ENCODE data around the gene AOPEP. TPM values are rescaled to one million over a fixed set of nuclear protein-coding genes. Genes with fewer than 3 reads are reported as not detected.

Gene AOPEP
- total and polyA plus RNA-seq, 4 donors = 29.0 to 121 (median 60.0) TPM

GRCh38 chr9:95073042-95073607 is 346.6 kb downstream of the AOPEP start:
- ATAC-seq (ENCODE audit: insufficient read depth, low FRiP score) = no peak

GRCh38 chr9:95073918-95074317 is 347.4 kb downstream of the AOPEP start:
- no peak for ATAC-seq (ENCODE audit: insufficient read depth, low FRiP score)

More at GRCh38 chr9:95073042-95073607, 346.6 kb downstream of the AOPEP start:
- no peaks in the 10 kb centered on the region for H3K27me3 ChIP-seq (ENCODE audit: control insufficient read depth in 3 of 3, insufficient read depth in 3 of 3, low read length in 2 of 3)
- peaks cover 0 to 16% (median 8%) of the 10 kb centered on the region in 4 donors for H3K36me3 ChIP-seq (ENCODE audit: control insufficient read depth in 4 of 4, insufficient read depth in 4 of 4, low read length in 4 of 4)
- no peak overlapping the region for H3K4me3 ChIP-seq
- 89 to 93% methylated on average over 18 of the region's 18 CpGs for WGBS, 2 donors
- H3K4me1 ChIP-seq (ENCODE audit: control insufficient read depth in 5 of 5, insufficient read depth in 5 of 5, low read length in 5 of 5) = peaks cover 6 to 25% (median 21%) of the 10 kb centered on the region in 5 donors
- no peaks in the 10 kb centered on the region for H3K9me3 ChIP-seq (ENCODE audit: control insufficient read depth in 4 of 4, insufficient read depth in 3 of 4, low read length in 3 of 4)
- peak overlapping the region in 1 of 2 donors; percentile 62 for H3K27ac ChIP-seq (ENCODE audit: low read depth in 1 of 2, low read length in 1 of 2)
- no peak for DNase-seq
- no peak overlapping the region for H3K9ac ChIP-seq (ENCODE audit: insufficient read depth in 1 of 2, low read length in 2 of 2)
- TF ChIP-seq CTCF (IDR thresholded peaks at IDR 0.05; ENCODE audit: control extremely low read depth, extremely low read depth) = no peak

GRCh38 chr9:95074632-95075031 is 348.1 kb downstream of the AOPEP start:
- Histone ChIP-seq H3K9me3 (ENCODE audit: control insufficient read depth in 4 of 4, insufficient read depth in 3 of 4, low read length in 3 of 4) (no peaks in the 10 kb centered on the region), H3K4me1 (ENCODE audit: control insufficient read depth in 5 of 5, insufficient read depth in 5 of 5, low read length in 5 of 5) (peaks cover 13 to 40% (median 25%) of the 10 kb centered on the region in 5 donors), H3K27me3 (ENCODE audit: control insufficient read depth in 3 of 3, insufficient read depth in 3 of 3, low read length in 2 of 3) (no peaks in the 10 kb centered on the region), H3K9ac (ENCODE audit: insufficient read depth in 1 of 2, low read length in 2 of 2) (no peak overlapping the region), H3K36me3 (ENCODE audit: control insufficient read depth in 4 of 4, insufficient read depth in 4 of 4, low read length in 4 of 4) (peaks cover 0 to 16% (median 9%) of the 10 kb centered on the region in 4 donors), H3K4me3 (no peak overlapping the region), H3K27ac (ENCODE audit: low read depth in 1 of 2, low read length in 1 of 2) (peak overlapping the region; percentile 2 to 36)
- no peak for DNase-seq
- no peak for ATAC-seq (ENCODE audit: insufficient read depth, low FRiP score)
- no peak for TF ChIP-seq CTCF (IDR thresholded peaks at IDR 0.05; ENCODE audit: control extremely low read depth, extremely low read depth)
- WGBS, 2 donors = 70 to 88% methylated on average over 9 of the region's 9 CpGs

More at GRCh38 chr9:95073918-95074317, 347.4 kb downstream of the AOPEP start:
- Histone ChIP-seq H3K9ac (ENCODE audit: insufficient read depth in 1 of 2, low read length in 2 of 2) (no peak overlapping the region), H3K36me3 (ENCODE audit: control insufficient read depth in 4 of 4, insufficient read depth in 4 of 4, low read length in 4 of 4) (peaks cover 0 to 16% (median 10%) of the 10 kb centered on the region in 4 donors), H3K27me3 (ENCODE audit: control insufficient read depth in 3 of 3, insufficient read depth in 3 of 3, low read length in 2 of 3) (no peaks in the 10 kb centered on the region), H3K4me1 (ENCODE audit: control insufficient read depth in 5 of 5, insufficient read depth in 5 of 5, low read length in 5 of 5) (peaks cover 13 to 33% (median 21%) of the 10 kb centered on the region in 5 donors), H3K4me3 (no peak overlapping the region), H3K27ac (ENCODE audit: low read depth in 1 of 2, low read length in 1 of 2) (peak overlapping the region in 1 of 2 donors; percentile 9), H3K9me3 (ENCODE audit: control insufficient read depth in 4 of 4, insufficient read depth in 3 of 4, low read length in 3 of 4) (no peaks in the 10 kb centered on the region)
- 90 to 97% methylated on average over 5 of the region's 5 CpGs for WGBS, 2 donors
- DNase-seq = no peak
- TF ChIP-seq CTCF (IDR thresholded peaks at IDR 0.05; ENCODE audit: control extremely low read depth, extremely low read depth) = no peak
